Activated CD4-positive, alpha-beta T cell treated with anti-CD3 and anti-CD28 coated beads, Interleukin-2, amount 50 U/mL, for 24 hours (primary cell): ENCODE data around the gene PPP4R4.
"Not testable (repeated sequence)": the region's sequence is repeated elsewhere in the genome, so short reads cannot be mapped to it uniquely, and the experiment has no call there.

Source experiments
- DNase-seq, 2 donors: peaks; one replicate each; pipeline ENCODE4 v3.0.0-alpha.2; 2020; ENCODE audit warnings: low read depth in 1 of 2, low spot score in 1 of 2

PPP4R4 gene

DNA sequence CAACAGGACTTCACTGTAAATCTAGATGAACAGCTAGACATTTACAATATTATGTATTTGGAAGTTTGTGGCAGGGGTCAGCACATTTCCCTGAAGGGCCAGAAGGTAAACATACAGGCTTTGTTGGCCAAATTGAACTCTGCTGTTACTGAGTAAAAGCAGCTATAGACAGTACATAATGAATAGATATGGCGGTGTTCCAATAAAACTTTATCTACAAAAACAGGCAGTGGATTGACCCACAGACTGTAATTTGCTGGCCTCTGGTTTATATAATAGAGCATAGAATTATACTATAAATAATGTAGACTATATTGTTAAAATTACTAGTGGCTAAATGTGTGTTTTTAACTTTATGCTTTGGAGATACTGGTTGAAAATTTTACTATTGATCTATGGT, 93.2 kb downstream of the PPP4R4 start:
- no peak for DNase-seq

DNA sequence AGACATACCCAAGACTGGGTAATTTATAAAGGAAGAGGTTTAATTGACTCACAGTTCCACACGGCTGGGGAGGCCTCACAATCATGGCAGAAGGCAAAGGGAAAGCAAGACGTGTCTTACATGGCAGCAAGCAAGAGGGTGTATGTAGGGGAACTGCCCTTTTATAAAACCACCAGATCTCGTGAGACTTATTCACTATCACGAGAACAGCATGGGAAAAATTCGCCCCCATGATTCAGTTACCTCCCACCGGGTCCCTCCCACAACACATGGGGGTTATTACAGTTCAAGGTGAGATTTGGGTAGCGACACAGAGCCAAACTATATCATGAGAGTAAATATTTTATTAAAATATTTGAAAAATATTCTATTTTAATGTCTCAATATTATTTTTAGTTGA, 94.5 kb downstream of the PPP4R4 start:
- DNase-seq, result not testable (repeated sequence)

DNA sequence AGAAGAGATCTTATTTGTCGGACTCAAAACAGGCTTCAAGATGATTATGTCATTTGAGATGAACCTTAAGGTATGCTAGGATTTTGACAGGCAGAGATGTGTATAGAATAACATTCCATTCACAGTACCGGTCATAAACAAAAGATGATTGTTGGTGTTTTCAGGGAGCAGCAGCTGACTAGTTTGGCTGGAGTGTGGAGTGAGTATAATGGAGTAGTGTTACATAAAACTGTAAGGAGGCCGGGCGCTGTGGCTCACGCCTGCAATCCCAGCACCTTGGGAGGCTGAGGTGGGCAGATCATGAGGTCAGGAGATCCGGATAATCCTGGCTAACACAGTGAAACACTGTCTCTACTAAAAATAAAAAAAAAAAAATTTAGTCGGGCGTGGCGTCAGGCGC, 95.0 kb downstream of the PPP4R4 start:
- no peak for DNase-seq

DNA sequence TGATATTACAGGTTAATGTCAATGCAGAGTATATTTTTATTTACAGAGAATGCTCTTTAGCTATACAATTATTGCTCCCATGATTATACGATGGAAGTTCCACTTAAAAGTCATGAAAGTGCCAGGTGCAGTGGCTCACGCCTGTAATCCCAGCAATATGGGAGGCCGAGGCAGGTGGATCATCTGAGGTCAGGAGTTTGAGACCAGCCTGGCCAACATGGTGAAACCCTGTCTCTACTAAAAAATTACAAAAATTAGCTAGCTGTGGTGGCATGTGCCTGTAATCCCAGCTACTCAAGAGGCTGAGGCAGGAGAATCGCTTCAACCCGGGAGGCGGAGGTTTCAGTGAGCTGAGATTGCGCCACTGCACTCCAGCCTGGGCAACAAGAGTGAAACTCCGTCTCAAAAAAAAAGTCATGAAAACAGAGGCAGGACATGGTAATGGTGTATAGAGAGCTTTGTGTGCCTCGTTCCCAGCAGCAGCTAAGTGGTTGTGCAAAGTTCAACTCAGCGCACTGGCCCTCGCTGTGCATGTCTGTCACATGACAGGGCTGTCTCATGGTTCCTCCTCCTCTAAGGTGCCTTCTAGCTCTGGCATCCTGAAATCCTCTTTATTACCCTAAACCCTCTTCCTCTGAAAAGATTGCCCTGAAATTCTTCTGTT, 102.9 kb downstream of the PPP4R4 start:
- DNase-seq, result not testable (repeated sequence)

DNA sequence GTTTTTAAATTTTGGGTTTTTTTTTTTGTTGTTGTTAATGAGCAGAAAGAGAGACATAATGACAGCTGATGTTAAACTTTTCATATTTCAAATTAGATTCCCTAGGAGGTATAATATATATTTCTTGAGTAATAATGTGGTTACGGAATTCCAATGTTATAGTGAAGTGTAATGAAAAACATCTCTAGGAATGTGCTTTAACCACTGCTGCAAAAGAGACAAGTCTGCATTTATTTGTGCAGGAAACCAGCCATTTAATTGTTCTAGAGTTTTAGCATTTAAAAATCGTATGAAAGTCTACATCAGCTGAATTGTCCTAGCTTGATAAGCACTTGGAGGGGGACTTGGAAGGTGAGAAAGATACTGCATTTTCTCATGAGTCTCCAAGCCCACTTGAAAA, 104.6 kb downstream of the PPP4R4 start:
- DNase-seq, result no peak

DNA sequence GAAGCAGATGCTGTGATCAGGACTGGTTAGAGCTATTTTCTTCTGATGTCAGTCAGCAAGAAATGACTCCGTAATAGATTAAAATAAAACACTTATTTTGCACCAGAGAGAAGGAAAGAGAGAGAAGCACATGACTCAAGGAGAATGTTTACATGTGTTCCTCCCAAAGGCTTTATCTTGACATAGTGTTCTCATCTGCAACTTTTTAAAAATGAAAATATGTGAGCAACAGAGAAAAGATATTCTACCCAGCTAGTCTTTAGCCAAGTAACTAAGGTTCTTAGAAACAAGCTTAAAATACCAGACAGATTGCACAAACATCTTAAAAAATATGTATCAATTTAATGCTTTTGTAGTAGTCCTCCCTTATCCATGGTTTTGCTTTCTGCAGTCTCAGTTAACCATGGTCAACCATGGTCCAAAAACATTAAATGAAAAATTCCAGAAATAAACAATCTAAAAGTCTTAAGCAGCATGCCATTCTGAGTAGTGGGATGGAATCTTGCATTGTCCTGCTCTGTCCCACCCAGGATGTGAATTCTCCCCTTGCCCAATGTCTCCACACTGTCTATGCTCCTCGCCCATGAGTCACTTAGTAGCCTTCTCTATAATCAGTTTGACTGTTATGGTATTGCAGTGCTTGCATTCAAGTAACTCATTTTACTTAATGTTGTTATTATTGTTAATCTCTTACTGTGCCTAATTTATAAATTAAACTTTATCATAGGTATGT, 109.0 kb downstream of the PPP4R4 start:
- DNase-seq, result no peak

DNA sequence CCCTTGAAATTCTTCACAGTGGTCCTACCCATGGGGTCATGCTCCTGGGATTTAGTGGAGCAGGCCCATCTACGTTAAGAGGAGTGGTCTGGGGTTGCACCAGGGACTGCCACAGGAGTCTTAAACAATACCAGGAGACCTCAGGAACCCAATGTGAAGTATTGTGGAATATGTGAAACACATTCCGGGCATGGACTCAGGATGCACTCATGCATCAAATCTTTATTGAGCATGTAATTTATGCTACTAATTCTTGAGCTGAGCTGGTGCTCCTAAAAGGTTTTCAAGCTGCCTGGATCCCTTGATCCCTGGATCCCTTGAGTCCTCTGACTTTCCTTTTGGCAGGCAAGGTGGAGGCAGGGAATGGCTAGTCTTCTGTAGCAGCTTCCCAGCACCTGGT, 110.1 kb downstream of the PPP4R4 start:
- no peak for DNase-seq

DNA sequence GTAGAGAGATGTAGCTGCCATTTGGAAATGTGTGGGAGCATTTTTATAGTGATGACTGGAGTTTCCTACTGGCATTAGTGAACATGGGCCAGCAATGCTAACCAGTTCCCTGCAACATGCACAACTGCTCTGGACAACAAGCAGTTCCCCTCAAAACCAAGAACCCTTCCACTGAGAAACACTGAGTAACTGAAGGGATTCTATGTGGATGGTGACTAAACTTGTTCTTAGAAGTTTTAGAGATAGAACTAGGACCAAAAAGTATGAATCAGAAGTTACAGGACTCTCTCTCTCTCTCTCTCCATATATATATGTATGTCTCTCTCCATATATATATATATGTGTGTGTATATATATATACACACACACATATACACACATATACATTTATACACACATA, 111.0 kb downstream of the PPP4R4 start:
- no peak for DNase-seq

DNA sequence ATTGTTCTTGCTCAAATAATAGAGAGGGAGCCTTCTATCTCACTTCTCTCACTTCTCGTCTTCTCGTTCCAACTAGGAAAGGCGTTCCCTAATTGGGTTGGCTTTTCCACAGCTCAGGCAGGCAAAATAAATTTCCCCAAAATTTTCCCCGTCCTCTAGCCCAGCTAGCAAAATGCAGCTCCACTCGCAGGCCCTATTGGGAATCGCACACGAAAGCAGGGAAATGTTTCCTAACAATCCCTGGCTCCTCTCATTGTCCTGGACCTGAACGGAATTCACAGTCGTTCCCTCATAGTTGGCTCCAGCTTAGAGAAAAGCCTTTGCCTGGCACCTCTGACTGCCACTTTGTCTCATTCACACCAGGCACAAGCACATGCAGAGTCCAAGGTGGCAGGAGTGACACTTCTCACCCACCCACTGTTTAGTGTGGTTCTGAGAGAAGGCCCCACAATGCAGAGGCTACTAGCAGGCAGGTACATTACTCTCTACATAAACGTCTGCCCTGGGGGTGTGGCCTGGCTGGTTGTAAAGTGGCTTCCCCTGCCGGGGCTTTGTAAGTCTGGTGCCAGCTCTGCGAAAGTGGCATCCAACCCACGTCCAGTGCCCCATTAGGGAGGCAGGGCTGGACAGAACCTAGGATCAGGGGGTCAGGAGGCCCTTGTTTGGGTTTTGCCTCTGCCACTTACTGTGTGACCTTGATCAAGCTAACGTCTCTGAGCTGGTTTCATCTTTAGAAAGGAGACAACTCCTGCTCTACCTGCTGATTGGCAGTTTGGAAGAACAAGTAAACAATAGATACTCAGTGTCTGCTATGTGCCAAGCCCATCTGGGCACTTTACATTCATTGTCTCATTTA, 114.7 kb downstream of the PPP4R4 start:
- DNase-seq, result no peak

DNA sequence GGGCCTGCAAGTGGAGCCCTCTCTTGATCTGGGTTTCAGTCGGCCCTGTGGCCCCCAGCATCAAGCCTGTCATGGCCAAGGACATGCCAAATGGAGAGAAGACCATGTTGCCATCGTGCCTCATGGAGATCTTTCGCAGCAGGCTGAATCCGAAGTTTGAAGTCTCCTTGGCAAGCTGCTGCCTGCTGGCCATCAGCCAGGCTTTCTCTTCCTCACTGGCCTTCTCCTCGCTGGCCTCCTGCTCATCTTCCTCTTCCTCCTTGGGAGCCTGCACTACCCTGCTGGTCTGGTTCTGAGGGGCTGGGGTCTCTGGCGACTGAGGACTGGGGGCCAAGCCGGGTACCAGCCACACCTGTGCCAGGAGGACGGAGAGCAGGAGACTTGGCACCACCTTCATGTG, 116.1 kb downstream of the PPP4R4 start:
- DNase-seq, result no peak

DNA sequence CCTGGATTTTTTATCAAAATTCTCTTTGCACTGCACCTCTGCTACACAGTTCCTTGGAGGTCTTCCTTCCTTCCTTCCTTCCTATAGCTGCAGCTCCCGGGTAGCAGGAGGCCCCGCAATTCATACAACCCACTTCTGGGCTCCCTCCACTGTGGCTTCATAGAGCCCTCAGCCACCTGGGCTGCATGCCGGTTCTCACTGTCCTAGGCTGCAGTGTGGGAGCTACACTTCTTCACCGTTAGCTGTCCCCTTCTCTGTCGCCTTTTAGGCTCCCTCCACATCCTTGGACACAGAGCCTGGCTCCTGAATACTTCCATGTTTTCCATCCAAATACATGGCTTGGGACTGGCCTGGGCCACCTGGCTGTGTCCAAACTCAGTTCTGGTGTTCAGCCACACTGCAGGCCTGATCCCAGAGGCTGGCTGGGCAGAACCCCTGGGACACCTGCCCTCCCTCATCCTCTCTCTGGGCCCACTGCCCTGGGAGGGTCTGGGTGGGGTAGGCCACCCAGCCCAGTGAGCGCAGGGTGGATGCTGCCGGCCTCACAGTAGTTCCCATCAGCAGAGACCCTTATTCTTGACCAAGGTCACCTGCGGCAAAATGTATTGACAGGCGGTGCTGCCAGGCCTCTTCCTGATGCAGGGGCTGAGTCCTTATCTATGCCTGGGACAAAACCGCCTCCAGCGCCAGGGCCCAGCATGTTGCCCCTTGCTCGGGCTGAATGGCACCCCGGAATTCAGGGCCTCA, 117.2 kb downstream of the PPP4R4 start:
- DNase-seq, result no peak

DNA sequence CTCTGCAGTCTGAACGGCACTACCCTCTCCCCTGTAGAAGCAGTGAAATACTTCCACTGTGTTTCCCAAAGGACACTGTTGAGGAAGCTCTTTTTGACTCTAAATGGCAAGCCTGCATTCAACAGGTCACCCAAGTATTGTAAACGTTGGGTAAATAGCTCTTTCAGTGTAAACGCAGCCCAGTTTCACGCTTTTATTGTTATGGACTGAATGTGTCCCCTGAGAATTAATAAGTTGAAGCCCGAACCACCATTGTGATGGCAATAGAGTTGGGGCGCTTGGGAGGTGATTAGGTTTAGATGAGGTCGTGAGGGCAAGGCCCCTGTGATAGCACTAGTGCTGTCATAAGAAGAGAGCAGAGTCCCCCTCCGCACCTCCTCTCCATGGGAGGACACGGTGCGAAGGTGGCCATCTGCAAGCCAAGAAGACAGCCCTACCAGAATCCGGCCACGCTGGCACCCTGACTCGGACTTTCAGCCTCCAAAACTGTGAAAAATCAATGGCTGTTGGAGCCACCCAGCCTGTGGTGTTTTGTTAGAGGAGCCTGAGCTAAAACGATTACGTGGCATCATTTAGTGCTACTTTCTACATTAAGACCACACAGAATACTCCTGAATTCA, 117.9 kb downstream of the PPP4R4 start:
- DNase-seq, result no peak

DNA sequence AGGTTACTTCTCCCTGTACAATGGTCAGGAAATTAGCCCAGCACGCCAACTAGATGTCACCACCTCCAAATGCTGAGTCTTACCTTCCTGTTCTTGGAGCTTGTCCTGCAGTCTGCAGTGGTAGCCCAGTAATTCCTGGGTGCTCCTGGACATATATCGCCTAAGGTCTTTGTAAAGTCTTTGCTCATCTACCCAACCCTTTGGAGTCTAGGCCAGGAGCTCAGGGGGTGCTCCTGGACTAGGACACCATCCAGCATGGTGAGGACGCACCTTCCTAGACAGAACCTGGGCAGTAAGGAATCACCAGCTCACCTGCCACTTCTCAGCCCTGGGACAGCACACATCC, 118.4 kb downstream of the PPP4R4 start:
- no peak for DNase-seq

DNA sequence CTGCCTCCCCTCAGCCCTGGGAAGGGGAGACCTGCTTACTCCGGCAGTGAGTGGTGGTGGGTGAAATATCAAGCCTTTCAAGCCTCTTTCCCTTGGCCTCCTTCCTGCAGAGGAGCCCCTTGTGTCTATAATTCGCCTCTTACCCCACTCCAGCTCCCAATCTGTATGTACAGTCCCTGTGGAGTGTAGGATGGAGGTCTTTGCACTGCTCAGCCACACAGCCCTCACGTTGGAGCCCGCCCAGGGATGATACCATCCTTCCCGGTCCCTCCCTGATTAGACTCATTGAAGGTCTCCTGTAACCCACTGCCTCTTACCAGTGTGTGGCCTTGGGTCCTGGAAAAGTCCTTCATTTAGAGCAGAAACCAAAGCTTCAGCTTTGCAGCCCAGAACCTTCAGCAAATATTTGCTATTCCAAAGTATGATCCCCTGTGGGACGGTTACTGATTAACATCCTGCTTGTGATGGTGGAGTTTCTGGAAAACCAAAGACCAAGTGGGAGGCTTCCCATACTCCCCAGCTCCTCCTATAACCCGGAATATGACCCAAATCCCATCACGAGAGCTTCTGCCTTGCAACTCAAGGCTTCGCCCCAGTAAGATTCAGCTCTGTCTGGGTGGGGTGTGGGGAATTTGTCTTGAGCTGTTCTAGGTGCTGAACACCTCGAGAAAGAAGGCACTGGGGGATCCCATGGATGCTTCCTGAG, 118.9 kb downstream of the PPP4R4 start, which contains the start of gene SERPINA10:
SERPINA10 (minus strand) TSS at position 397 of the 706 bp plus-strand sequence. CDS start 2,675 bp downstream, outside the sequence.
- no peak for DNase-seq

DNA sequence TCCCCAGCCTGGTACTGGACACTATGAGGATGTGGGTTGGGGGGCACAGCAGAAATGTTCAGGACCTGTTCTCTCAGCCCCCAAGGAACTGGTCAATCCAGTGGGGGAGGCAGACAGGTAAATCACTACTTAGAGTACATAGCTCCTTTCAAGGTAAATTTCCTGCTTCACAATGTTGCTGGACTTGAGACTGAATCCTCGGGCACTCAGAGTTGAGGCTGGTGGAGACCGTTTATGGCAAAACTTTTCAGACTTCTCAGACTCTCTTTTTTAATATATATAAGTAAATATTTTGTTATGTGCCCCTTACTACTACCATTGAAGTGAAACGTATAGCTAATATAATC, 119.4 kb downstream of the PPP4R4 start:
- DNase-seq, result no peak

DNA sequence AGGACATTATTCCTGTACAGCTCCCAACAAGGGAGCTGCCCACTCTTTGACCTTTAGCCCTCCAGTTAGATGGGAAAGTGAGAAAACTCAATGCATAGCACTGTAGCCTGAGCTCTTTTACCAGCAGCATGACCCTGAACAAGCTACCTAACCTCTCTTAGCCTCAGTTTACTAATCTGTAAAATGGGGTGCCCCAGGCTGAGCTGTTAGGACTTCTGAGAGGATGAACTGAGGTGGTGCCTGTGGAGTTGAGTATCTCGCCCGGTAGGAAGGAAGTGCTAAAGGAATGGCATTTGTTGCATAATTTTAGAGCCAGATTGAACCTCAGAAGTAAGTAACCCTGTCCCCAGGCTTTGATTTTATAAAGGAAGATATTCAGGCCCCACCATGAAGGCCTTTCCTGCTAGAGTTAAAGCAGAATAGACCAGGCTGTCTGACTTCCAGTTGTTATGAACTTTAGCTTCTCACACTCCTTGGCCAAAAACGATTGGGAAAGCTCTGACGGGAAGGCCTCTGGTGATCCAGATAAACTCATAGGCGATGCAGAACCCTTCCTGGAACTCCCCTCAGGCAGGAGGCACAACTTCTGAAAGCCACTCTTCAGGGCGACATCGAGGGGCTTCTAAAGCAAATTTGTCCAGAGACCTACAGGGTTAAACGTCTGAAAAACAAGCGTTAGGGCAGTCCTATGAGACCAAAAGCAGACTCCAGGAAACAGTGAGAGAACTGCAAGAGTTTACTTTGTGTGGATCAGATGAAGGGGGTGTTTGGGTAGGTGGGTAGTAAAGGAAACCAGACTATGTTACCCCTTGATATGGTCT, 121.4 kb downstream of the PPP4R4 start:
- DNase-seq, result no peak

DNA sequence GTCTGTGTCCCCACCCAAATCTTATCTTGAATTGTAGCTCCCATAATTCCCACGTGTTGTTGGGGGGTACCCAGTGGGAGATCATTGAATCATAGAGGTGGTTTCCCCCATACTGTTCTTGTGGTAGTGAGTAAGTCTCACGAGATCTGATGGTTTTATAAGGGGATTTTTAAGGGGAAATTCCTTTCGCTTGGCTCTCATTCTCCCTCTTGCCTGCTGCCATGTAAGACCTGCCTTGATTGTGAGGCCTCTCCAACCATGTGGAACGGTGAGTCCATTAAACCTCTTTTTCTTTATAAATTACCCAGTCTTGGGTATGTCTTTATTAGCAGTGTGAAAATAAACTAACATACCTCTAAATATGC, 122.0 kb downstream of the PPP4R4 start:
- not testable (repeated sequence) for DNase-seq

DNA sequence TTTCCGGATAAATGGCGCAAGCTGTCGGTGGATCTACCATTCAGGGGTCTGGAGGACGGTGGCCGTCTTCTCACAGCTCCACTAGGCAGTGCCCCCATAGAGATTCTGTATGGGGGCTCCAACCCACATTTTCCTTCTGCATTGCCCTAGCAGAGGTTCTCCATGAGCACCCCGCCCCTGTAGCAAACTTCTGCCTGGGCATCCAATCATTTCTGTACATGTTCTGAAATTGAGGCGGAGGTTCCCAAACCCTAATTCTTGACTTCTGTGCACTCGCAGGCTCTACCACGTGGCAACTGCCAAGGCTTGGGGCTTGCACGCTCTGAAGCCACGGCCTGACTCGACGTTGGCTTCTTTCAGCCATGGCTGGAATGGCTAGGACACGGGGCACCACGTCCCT, 124.0 kb downstream of the PPP4R4 start:
- no peak for DNase-seq

DNA sequence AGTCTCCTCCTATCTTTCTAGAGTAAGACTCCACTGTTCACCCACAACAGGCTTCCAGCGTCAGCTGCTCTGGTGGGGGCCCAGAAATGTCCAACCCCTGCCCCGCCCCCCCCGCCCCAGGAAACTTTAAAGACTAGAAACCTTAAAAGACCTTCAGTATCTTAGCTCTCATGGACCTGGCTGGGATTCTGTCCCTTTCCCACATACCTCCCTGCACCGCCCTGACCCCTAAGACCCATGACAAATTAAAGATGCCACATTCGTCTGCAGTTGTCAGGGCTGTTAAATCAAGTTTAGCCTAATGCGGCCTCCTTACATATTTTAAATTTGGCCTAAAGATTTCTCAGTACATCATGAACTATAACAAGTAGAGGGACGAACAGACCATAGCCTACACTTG, 129.0 kb downstream of the PPP4R4 start:
- DNase-seq, result no peak

DNA sequence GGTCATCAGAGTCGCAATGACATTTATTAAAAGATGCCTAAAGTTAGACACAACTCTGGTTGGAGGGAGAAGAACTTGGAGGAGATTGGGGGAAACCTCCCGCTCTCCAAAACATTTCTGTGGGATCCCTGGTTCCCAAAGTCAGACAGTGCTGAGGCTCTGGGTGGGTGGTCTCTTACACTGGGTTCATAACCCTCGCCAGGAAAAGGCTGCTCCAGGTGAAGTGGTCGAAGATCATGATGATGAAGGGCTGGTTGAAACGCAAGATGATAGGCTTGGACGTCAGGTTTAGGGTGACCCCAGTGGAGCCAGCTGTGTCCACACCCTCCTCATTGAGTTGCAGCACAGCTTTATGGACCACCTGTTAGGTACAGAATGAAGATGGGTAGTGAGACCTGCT, 130.1 kb downstream of the PPP4R4 start:
- no peak for DNase-seq
